Measurements from ENCODE around the gene P2RX7. TPM values are rescaled to one million over a fixed set of nuclear protein-coding genes. Genes with fewer than 3 reads are reported as not detected.
A peak's percentile ranks its signal among the peaks of the same experiment; 100 is the strongest.

P2RX7 gene
- total and polyA plus RNA-seq, 9 of the 15 experiments (the other 6 are each of a cell fraction or from before 2014, with no cell fraction given), result 0.04 to 0.65 (median 0.30) TPM

GRCh38 chr12:121202407-121203355, 70.0 kb downstream of the P2RX7 start (continued):
- TF ChIP-seq THAP12 (CRISPR knock-in tag; IDR thresholded peaks at IDR 0.05) (no peak), STAT5B (CRISPR knock-in tag; IDR thresholded peaks at IDR 0.05) (no peak), FOXA3 (CRISPR knock-in tag; conservative IDR thresholded peaks at IDR 0.05 in 1 of 2, IDR thresholded peaks at IDR 0.05 in 1 of 2) (no peak), PYGO2 (tag; IDR thresholded peaks at IDR 0.05) (no peak), GABPA (tag; conservative IDR thresholded peaks at IDR 0.05; ENCODE audit: low read depth) (no peak), SIN3A (IDR thresholded peaks at IDR 0.05; ENCODE audit: borderline replicate concordance in 2 of 2, control insufficient read depth in 1 of 2, low read depth in 2 of 2, low read length in 2 of 2) (no peak), ATF6 (CRISPR knock-in tag; IDR thresholded peaks at IDR 0.05) (no peak), HNRNPH1 (optimal IDR thresholded peaks at IDR 0.05; ENCODE audit: low read depth, low read length) (no peak), STAT6 (CRISPR knock-in tag; IDR thresholded peaks at IDR 0.05) (no peak), RFX7 (CRISPR knock-in tag; IDR thresholded peaks at IDR 0.05) (no peak), SAFB2 (IDR thresholded peaks at IDR 0.05; ENCODE audit: borderline replicate concordance, low read depth, low read length, severe bottlenecking) (no peak), ZNF384 (IDR thresholded peaks at IDR 0.05; ENCODE audit: low read depth, low read length) (peak; percentile 91), BHLHE40 (IDR thresholded peaks at IDR 0.05; ENCODE audit: low read length) (no peak), IFI16 (CRISPR knock-in tag; IDR thresholded peaks at IDR 0.05) (no peak), MAFK (IDR thresholded peaks at IDR 0.05; ENCODE audit: low read length) (no peak), POLR2A (conservative IDR thresholded peaks at IDR 0.05) (no peak), CREB3L1 (IDR thresholded peaks at IDR 0.05; ENCODE audit: borderline replicate concordance, low read depth) (no peak)
